HEK293 (cell line): ENCODE measurements around the gene DCLK1.

ENCODE experiments used
- CTCF ChIA-PET: fragments of 350-600 bp; formaldehyde crosslinking; extraction: SDS; loops from one replicate; lab custom pipeline; 2021; ENCODE audit warnings: antibody characterized with exemption; lab: Yijun Ruan, JAX
- POLR2A ChIA-PET: fragments of 300-600 bp; formaldehyde crosslinking; extraction: SDS; loops from one replicate; lab custom pipeline; 2020; ENCODE audit warnings: antibody characterized with exemption, inconsistent platforms; lab: Yijun Ruan, JAX
- H3K27ac ChIP-seq: fragments of 200-500 bp; sonication (Bioruptor generic); 2 replicates; pipeline ENCODE4 v1.5.1; 2014; ENCODE audit warnings: low read depth, low read length, control low read depth, inconsistent platforms; ENCODE audit errors: extremely low read depth
- H3K36me3 ChIP-seq, 2 experiments: fragments of 200-500 bp in 1 of 2; sonication (Bioruptor generic) in 1 of 2; 1 replicate in 1 of 2; 2 replicates in 1 of 2; pipeline ENCODE4 v1.5.1; 2014 to 2017; ENCODE audit warnings: inconsistent platforms in 2 of 2, low read length in 2 of 2; ENCODE audit not compliant: control insufficient read depth in 2 of 2, insufficient read depth in 1 of 2
- H3K4me1 ChIP-seq: fragments of 200-500 bp; sonication (Bioruptor generic); 2 replicates; pipeline ENCODE4 v1.5.1; 2014; ENCODE audit warnings: mild to moderate bottlenecking, low read length, inconsistent platforms; ENCODE audit not compliant: control insufficient read depth, insufficient read depth
- H3K4me3 ChIP-seq: 2 replicates; pipeline ENCODE4 v1.5.1; 2011; ENCODE audit warnings: low read depth, mild to moderate bottlenecking, control low read depth, low read length, moderate library complexity
- H3K9me3 ChIP-seq: fragments of 200-500 bp; sonication (Bioruptor generic); 2 replicates; pipeline ENCODE4 v1.5.1; 2014; ENCODE audit warnings: low read depth, low read length, inconsistent platforms; ENCODE audit not compliant: control insufficient read depth, insufficient read depth
- BCL11B ChIP-seq: fragments of 450-650 bp; formaldehyde crosslinking; IDR thresholded peaks from 2 replicates; pipeline ENCODE4 v1.5.1; 2016; ENCODE audit warnings: low read depth, missing biosample characterization, missing genetic modification characterization
- FEZF1 ChIP-seq: fragments of 450-650 bp; formaldehyde crosslinking; IDR thresholded peaks from 2 replicates; pipeline ENCODE4 v1.5.1; 2016; ENCODE audit warnings: missing biosample characterization, missing genetic modification characterization
- GLIS1 ChIP-seq: fragments of 450-650 bp; formaldehyde crosslinking; IDR thresholded peaks from 2 replicates; pipeline ENCODE4 v1.5.1; 2016; ENCODE audit warnings: missing biosample characterization, missing genetic modification characterization
- KLF9 ChIP-seq: fragments of 450-650 bp; formaldehyde crosslinking; IDR thresholded peaks from 2 replicates; pipeline ENCODE4 v1.5.1; 2016; ENCODE audit warnings: missing biosample characterization, missing genetic modification characterization, low read depth
- OSR2 ChIP-seq: fragments of 450-650 bp; formaldehyde crosslinking; IDR thresholded peaks from 2 replicates; pipeline ENCODE4 v1.5.1; 2016; ENCODE audit warnings: missing biosample characterization, missing genetic modification characterization
- TSHZ1 ChIP-seq: fragments of 450-650 bp; formaldehyde crosslinking; IDR thresholded peaks from 2 replicates; pipeline ENCODE4 v1.5.1; 2016; ENCODE audit warnings: missing biosample characterization, missing genetic modification characterization, borderline replicate concordance
- WT1 ChIP-seq: fragments of 450-650 bp; formaldehyde crosslinking; IDR thresholded peaks from 2 replicates; pipeline ENCODE4 v1.5.1; 2016; ENCODE audit warnings: missing biosample characterization, missing genetic modification characterization
- ZBTB1 ChIP-seq: fragments of 450-650 bp; formaldehyde crosslinking; IDR thresholded peaks from 2 replicates; pipeline ENCODE4 v1.5.1; 2016; ENCODE audit warnings: missing biosample characterization, missing genetic modification characterization
- ZBTB17 ChIP-seq: fragments of 450-650 bp; formaldehyde crosslinking; IDR thresholded peaks from 2 replicates; pipeline ENCODE4 v1.5.1; 2016; ENCODE audit warnings: missing biosample characterization, missing genetic modification characterization
- ZFP69B ChIP-seq: fragments of 450-650 bp; formaldehyde crosslinking; IDR thresholded peaks from 2 replicates; pipeline ENCODE4 v1.5.1; 2016; ENCODE audit warnings: missing biosample characterization, missing genetic modification characterization
- ZNF148 ChIP-seq: fragments of 450-650 bp; formaldehyde crosslinking; IDR thresholded peaks from 2 replicates; pipeline ENCODE4 v1.5.0; 2017; ENCODE audit warnings: missing biosample characterization, missing genetic modification characterization, borderline replicate concordance
- ZNF174 ChIP-seq: fragments of 450-650 bp; formaldehyde crosslinking; IDR thresholded peaks from 2 replicates; pipeline ENCODE4 v1.5.0; 2017; ENCODE audit warnings: missing biosample characterization, mild to moderate bottlenecking, missing genetic modification characterization
- ZNF23 ChIP-seq: fragments of 450-650 bp; formaldehyde crosslinking; IDR thresholded peaks from 2 replicates; pipeline ENCODE4 v1.5.1; 2016; ENCODE audit warnings: missing biosample characterization, missing genetic modification characterization, borderline replicate concordance
- ZNF350 ChIP-seq: fragments of 450-650 bp; formaldehyde crosslinking; IDR thresholded peaks from 2 replicates; pipeline ENCODE4 v1.5.0; 2017; ENCODE audit warnings: missing biosample characterization, mild to moderate bottlenecking, missing genetic modification characterization
- ZNF391 ChIP-seq: fragments of 450-650 bp; formaldehyde crosslinking; IDR thresholded peaks from 2 replicates; pipeline ENCODE4 v1.5.1; 2016; ENCODE audit warnings: low read depth, missing biosample characterization, missing genetic modification characterization, borderline replicate concordance
- ZNF433 ChIP-seq: fragments of 450-650 bp; formaldehyde crosslinking; IDR thresholded peaks from 2 replicates; pipeline ENCODE4 v1.5.1; 2016; ENCODE audit warnings: missing biosample characterization, missing genetic modification characterization, low read depth
- ZNF596 ChIP-seq: fragments of 450-650 bp; IDR thresholded peaks from 2 replicates; pipeline ENCODE4 v1.5.0; 2018; ENCODE audit warnings: missing biosample characterization, mild to moderate bottlenecking, missing genetic modification characterization, moderate library complexity
- ZNF621 ChIP-seq: fragments of 450-650 bp; formaldehyde crosslinking; IDR thresholded peaks from 2 replicates; pipeline ENCODE4 v1.5.1; 2017; ENCODE audit warnings: missing biosample characterization, missing genetic modification characterization
- ZNF692 ChIP-seq: fragments of 450-650 bp; formaldehyde crosslinking; IDR thresholded peaks from 2 replicates; pipeline ENCODE4 v1.5.1; 2016; ENCODE audit warnings: missing biosample characterization, missing genetic modification characterization
- ZSCAN5A ChIP-seq: fragments of 450-650 bp; formaldehyde crosslinking; IDR thresholded peaks from 2 replicates; pipeline ENCODE4 v1.5.1; 2016; ENCODE audit warnings: missing biosample characterization, missing genetic modification characterization
- ZXDB ChIP-seq: fragments of 450-650 bp; formaldehyde crosslinking; IDR thresholded peaks from 2 replicates; pipeline ENCODE4 v1.5.1; 2016; ENCODE audit warnings: missing biosample characterization, missing genetic modification characterization

DCLK1 gene

GRCh38 chr13:35839806-35840205 is 291.4 kb downstream of the DCLK1 start:
- H3K36me3 ChIP-seq = no peaks in the 10 kb centered on the region
- no peaks in the 10 kb centered on the region for H3K4me1 ChIP-seq
- ChIA-PET CTCF (interaction anchor here (0.6 to 1.6 kb wide), 3 partner anchors 13 to 1947 kb away, joined by 3 to 5 read pairs (median 4); no protein-coding TSS in a partner anchor), POLR2A (no interaction called here)
- no peak overlapping the region for H3K27ac ChIP-seq
- no peak for TF ChIP-seq GLIS1 (tag by site-specific recombination)
- TF ChIP-seq ZNF692 = no peak
- no peak for TF ChIP-seq ZXDB
- TF ChIP-seq ZNF148 = no peak
- no peak for TF ChIP-seq WT1
- no peak for TF ChIP-seq ZNF391 (tag by site-specific recombination)
- no peak for TF ChIP-seq ZNF621 (tag by site-specific recombination)
- no peak for TF ChIP-seq OSR2
- no peak for TF ChIP-seq ZNF174 (tag by site-specific recombination)
- TF ChIP-seq ZNF433 (tag by site-specific recombination) = no peak
- TF ChIP-seq ZNF596 (tag by site-specific recombination) = no peak
- no peak for TF ChIP-seq ZSCAN5A (tag by site-specific recombination)
- TF ChIP-seq ZFP69B (tag by site-specific recombination) = no peak
- no peak overlapping the region for H3K4me3 ChIP-seq
- H3K9me3 ChIP-seq = no peaks in the 10 kb centered on the region

GRCh38 chr13:35838356-35838755 is 292.8 kb downstream of the DCLK1 start:
- ChIA-PET POLR2A (no interaction called here), CTCF (interaction anchor here (1.6 kb wide), 1 partner anchor 12 kb away, joined by 4 read pairs; no protein-coding TSS in a partner anchor)
- H3K4me1 ChIP-seq = no peaks in the 10 kb centered on the region
- TF ChIP-seq BCL11B = no peak
- no peak for TF ChIP-seq KLF9 (tag by site-specific recombination)
- no peak for TF ChIP-seq ZBTB17
- TF ChIP-seq TSHZ1 (tag by site-specific recombination) = no peak
- no peak for TF ChIP-seq ZNF350 (tag by site-specific recombination)
- TF ChIP-seq FEZF1 (tag by site-specific recombination) = no peak
- TF ChIP-seq ZBTB1 (tag by site-specific recombination) = no peak
- TF ChIP-seq ZNF174 (tag by site-specific recombination) = no peak
- TF ChIP-seq ZNF391 (tag by site-specific recombination) = no peak
- no peak for TF ChIP-seq ZNF23 (tag by site-specific recombination)
- H3K27ac ChIP-seq = no peak overlapping the region
- H3K4me3 ChIP-seq = no peak overlapping the region
- no peaks in the 10 kb centered on the region for H3K36me3 ChIP-seq
- H3K9me3 ChIP-seq = no peaks in the 10 kb centered on the region
